Cardiac fibroblast (primary cell): ENCODE data around the gene MEGF10.

Experiments
- DNase-seq, 2 donors: peaks; one replicate each; pipeline versions ENCODE4 v3.0.0 to v3.0.0-alpha.2; 2010; ENCODE audit warnings: low read depth in 2 of 2
- H3K4me3 ChIP-seq, 2 donors: replicated peaks in 1 of 2; 1 replicate in 1 of 2; 2 replicates in 1 of 2; pipeline ENCODE4 v1.5.1; 2011; ENCODE audit warnings: low read depth in 2 of 2, low read length in 2 of 2, mild to moderate bottlenecking in 2 of 2, moderate library complexity in 1 of 2
- CTCF ChIP-seq: IDR thresholded peaks from one replicate; pipeline ENCODE4 v1.5.1; 2011; ENCODE audit warnings: low read depth, mild to moderate bottlenecking, low read length, inconsistent platforms

MEGF10 gene

GRCh38 chr5:127363403-127363802, 72.8 kb downstream of the MEGF10 start:
- DNase-seq = no peak

GRCh38 chr5:127367029-127367428, 76.4 kb downstream of the MEGF10 start:
- no peak for DNase-seq
- no peak overlapping the region for H3K4me3 ChIP-seq
- no peak for TF ChIP-seq CTCF

More at GRCh38 chr5:127363403-127363802, 72.8 kb downstream of the MEGF10 start:
- H3K4me3 ChIP-seq = no peak overlapping the region
- no peak for TF ChIP-seq CTCF

GRCh38 chr5:127367946-127368465, 77.4 kb downstream of the MEGF10 start:
- no peak overlapping the region for H3K4me3 ChIP-seq
- no peak for DNase-seq
- TF ChIP-seq CTCF = no peak

- TF ChIP-seq CTCF = no peak
- no peak overlapping the region for H3K4me3 ChIP-seq
- DNase-seq = no peak
Observed at GRCh38 chr5:127369796-127370195, 79.2 kb downstream of the MEGF10 start.

GRCh38 chr5:127370631-127371030, 80.0 kb downstream of the MEGF10 start:
- DNase-seq = no peak
- TF ChIP-seq CTCF = no peak
- no peak overlapping the region for H3K4me3 ChIP-seq

- no peak for DNase-seq
- no peak overlapping the region for H3K4me3 ChIP-seq
- peak; percentile 24 for TF ChIP-seq CTCF
Observed at GRCh38 chr5:127373858-127374491, 83.4 kb downstream of the MEGF10 start.

- H3K4me3 ChIP-seq = no peak overlapping the region
- no peak for DNase-seq
- no peak for TF ChIP-seq CTCF
Observed at GRCh38 chr5:127375124-127375523, 84.5 kb downstream of the MEGF10 start.
